Pons (tissue), 1 donor: Measurements from ENCODE around the gene CD37.
"Not testable (repeated sequence)": the region's sequence is repeated elsewhere in the genome, so short reads cannot be mapped to it uniquely, and the experiment has no call there.

Source experiments
- DNase-seq: peaks from one replicate; pipeline ENCODE4 v3.0.0-alpha.2; 2016; ENCODE audit warnings: low spot score

CD37 gene

DNA sequence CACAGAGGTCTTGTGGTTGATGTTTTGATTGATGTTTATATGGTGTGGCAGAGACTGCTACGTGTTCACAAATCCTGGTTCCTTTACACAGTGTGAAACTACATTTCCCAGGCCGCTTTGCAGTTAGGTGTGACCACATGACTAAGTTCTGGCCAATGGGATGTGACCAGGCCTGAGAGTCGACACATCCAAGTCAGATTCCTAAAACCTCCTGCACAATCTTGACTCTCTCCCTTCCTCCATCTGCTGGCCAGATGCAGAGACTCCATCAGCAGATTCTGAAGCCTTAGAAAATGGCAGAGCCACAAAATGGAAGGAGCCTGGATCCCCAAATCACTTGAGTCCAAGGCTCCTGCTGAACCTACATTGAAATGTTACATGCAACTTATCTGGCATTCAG lies 12.6 kb downstream of the CD37 start:
- peak; percentile 36 for DNase-seq

DNA sequence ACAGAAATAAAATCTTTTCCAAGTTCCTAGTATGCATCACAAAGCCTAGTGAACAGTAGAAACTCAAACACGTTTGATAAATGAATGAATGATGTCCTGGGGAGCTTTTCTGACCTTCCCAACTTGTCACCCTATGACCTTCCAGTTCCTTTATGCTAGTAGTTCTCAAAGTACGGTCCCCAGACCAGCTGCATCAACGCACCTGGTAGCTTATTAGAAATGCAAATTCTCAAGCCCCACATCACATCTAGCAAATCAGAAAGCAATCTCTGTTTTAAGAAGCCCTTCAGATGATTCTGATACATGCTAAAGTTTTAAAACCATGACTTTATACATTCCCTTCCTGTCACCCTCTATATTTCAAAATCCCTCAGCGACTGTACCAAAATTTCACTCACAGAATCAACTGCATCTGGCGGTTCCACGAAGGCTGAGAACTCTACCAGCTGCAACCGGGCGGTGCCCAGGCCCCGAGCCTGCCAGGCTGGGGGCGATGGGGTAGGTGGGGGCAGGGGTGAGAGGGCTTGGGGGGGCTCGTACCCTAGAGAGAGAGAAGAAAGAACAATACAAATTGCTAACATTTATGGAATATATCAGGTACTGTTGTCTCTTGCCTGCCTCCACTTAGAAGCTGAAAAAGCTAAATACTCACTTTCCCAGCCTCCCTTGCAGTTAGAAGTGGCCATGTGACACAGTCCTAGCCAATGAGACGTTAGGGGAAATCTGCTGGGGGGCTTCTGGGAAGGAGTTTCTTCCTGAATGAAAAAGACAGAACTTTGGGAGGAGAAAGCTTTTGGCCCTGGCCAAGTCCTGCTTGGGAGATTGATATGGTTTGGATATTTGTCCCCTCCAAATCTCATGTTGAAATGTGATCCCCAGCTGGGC lies 13.3 kb downstream of the CD37 start:
- DNase-seq = no peak

DNA sequence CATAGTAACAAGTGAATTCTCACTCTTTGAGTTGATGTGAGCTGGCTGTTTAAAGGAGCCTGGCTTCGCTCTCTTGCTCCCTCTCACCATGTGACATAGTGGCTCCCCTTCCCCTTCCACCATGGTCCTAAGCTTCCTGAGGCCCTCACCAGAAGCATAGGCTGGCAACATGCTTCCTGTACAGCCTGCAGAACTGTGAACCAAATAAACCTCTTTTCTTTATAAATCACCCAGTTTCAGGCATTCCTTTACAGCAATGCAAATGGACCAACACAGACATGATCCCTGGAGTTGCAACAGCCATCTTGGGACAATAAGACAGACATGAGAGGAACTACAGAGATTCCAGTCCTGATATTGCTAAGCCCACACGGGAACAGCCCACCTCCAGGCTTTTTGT lies 14.4 kb downstream of the CD37 start:
- no peak for DNase-seq

DNA sequence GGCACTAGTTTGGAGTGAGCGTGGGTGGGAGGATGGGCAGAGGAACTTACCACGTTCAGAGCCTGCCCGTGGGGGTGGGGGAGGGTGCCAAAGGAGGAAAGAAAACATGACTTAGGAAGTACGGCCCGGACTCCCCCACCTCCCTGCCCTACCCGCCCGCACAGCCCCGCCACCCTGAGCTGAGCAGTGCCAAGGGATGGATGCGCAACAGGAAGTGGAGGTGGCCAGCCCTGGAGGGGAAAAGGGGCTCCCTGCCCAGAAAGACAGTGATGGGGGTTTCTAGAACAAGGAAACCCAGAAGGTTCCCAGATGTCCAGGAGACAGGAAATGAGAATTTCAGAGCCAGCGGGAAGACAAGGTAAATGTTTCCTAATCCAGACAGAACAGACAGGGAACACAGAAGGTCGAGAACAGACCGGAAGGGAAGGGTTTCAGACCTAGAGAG lies 20.7 kb downstream of the CD37 start:
- no peak for DNase-seq

DNA sequence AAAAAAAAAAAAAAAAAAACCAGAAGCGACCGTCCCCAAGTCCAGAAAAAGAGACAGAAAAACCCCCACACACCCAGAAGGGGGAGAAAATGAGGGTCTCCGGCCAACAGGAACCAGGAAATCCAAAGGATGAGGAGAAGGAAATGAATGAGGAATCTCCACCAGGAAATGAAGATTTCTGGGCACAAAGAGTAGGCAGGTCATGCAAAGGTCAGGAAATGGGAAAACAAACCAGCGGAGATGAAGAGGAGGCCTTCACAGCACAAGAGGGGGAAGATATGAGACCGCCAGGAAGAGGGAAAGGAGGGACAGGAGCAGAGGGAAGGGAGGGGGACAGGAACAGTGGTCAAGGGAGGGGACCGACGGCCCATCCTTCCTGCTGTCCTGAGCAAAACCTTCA lies 21.2 kb downstream of the CD37 start:
- no peak for DNase-seq

DNA sequence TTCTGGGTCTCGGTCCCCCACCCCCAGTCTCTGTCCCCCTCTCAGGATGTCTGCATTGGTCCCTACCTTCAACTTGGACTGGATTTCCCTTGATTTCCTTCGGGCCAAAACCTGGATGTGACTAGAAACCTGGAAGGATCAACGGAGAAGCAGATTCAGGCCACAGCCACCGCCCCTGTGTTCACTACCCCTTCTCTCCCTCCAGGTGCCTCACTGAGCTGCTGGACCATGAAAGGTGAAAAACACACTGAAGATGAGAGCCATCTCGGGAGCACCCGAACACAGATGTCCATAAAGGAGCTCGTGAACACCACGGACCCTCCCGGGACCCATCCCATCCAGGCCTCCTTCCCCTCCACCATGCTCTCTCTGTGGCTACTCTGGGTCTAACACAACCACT lies 22.0 kb downstream of the CD37 start:
- DNase-seq = no peak

DNA sequence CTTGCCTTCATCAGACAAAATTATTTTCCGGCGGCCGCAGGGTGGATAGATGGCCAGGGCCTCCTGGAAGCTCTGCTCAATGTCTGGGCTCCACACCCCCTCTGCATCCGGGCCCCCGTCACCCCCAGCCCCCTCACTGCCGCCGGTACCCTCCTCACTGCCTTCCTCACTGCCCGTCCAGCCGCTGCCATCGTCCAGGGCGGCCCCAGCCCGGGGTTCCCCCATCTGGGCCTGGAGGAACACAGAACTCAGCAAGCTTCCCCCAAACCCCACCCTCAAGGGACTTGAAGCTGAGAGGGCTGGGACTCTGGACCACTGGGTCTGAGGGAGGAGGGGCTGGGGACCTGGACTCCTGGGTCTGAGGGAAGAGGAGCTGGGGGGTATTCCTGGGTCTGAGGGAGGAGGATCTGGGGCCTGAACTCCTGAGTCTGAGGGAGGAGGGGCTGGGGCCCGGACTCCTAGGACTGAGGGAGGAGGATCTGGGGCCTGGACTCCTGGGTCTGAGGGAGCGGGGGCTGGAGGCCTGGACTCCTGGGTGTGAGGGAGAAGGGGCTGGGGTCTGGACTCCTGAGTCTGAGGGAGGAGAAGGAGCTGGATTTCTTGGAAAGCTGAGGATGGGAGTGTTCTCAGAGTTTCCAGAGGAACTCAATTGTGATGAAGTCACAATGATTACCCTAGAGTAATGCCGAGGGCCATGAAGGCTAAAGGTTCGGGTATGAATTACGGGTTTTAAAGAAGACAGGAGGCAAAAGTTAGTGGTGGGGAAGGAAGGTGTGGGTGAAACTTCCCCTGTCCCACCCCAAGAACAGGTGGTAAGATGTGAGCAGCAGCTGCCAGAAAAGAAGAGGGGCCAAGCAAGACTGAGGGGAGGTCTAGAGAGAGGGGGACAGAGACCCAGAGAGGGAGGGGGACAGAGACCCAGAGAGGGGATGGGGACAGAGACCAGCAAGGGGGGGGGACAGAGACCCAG lies 24.9 kb downstream of the CD37 start:
- DNase-seq = no peak

DNA sequence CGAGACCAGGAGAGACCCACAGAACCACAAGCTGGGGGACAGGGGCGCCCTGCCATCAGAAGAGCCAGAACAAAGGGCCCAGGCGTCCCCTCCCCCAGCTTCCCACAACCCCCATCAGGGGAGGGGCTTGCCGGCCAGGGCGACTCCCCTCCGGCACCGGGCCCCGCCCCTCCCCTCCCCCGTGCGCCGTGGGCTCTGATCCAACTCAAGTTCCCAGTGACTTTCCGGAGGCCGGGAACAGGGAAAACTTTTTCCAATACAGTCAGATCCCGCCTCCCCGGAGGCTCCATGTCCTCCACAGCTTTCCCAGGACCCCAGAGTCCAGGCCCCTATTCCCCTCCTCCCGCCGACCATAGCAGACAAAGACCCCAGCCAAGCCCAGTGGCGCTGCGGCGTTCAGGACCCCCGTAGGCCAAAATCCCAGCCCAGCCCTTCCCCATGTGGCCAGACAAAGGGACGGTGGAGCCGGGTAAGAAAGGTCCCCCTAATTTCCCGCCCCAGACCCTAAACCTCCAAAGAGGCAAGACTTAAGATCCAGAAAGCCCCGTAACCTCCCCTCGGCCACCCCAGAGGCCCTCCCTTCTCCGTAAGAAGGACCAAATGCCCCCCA lies 26.3 kb downstream of the CD37 start:
- no peak for DNase-seq

DNA sequence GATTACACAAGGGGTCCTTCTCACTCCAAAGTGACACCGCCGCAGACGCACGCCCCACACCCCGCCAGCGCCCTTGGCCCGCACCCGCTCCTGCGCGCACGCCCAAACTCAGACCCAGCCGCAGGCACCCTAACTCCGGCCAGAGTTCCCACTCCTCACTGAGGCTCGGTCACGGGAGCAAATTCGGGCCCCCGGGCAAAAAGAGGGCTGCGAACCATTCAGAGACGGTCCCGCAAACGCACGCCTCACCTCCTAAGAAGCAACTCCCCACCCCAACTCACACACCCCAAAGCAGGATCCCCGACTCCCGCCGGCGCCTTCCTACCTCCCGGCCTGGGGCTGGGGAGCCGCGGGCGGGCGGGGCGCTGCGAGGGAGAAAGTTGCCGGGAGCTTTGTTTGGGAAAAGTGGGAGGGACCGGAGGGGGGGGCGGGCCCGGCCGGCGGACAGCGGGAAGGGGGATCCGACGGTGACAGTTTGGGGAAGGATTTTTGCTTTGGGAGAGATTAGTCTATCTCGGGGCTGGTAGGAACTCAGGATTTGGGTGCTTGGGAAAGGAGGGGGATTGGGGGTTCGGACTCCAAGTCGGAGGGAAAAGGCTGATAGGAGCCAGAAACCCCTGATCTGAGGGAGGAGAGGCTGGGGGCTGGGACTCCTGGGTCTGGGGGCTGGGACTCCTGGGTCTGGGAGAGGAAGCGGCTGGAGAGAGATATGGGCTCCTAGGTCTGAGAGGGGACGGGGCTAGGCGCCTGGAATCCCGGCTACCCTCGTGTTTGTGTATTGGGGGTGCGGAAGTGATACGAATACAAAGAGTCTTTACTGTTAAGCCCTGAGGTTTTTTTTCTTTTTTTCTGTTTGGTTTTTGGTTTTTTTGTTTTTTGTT lies 27.1 kb downstream of the CD37 start, which contains the start of gene TEAD2:
TEAD2 (minus strand) TSS at position 369 of the 881 bp plus-strand sequence. CDS start 2,341 bp downstream, outside the sequence.
- no peak for DNase-seq

DNA sequence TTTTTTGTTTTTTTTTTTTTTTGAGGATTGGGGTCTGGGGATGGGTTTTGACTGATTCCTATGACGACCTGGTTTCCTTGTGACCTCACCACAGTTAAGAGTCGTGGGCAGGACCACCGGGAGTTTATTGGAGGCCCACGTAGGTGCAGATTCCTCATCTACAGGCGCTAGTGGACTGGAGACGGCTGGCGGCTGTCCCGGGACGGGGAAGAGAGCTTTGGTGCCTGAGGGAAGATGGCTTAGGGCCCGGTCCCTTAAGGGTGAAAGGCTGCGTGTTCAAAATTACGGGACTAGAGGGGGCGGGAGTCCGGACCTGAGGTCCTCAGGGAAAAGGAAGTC lies 27.7 kb downstream of the CD37 start:
- no peak for DNase-seq

DNA sequence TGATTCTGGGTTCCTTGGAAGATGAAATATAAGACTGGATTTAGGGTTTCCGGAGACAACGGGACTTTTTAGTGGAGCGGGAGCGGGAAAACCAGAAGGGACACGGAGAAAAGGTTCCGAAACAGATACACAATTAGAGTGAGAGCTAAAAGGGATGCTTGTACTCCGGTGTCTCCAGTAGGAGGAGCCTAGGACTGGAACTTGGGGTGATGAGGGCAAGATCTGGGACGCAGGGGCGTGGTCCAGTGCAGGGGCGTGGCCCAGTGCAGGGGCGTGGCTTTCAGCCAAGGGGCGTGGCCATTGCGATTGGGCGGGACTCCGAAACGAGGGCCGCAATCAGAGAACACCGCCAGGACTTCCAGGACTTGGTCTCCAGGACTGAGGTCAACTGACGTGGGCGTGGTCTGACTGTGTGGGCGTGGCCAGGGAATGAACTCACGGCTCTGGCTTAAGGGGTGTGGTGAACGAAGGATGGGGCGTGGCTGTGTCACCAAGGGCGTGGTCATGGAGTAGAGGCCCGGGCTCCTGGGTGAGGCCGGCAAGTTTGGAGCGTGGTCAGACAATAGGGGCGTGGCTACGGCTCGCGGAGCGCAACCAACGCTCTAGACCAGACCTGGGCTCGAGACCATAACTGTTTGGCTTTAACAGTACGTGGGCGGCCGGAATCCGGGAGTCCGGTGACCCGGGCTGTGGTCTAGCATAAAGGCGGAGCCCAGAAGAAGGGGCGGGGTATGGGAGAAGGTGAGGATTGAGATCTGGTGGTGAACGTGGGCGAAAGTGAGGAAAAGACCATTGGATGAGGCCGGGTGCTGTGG lies 28.3 kb downstream of the CD37 start, which contains the start of gene DKKL1:
DKKL1 (plus strand) TSS at position 610 of the 815 bp plus-strand sequence; CDS start at position 732, 122 bp downstream.
- peak; percentile 63 for DNase-seq

DNA sequence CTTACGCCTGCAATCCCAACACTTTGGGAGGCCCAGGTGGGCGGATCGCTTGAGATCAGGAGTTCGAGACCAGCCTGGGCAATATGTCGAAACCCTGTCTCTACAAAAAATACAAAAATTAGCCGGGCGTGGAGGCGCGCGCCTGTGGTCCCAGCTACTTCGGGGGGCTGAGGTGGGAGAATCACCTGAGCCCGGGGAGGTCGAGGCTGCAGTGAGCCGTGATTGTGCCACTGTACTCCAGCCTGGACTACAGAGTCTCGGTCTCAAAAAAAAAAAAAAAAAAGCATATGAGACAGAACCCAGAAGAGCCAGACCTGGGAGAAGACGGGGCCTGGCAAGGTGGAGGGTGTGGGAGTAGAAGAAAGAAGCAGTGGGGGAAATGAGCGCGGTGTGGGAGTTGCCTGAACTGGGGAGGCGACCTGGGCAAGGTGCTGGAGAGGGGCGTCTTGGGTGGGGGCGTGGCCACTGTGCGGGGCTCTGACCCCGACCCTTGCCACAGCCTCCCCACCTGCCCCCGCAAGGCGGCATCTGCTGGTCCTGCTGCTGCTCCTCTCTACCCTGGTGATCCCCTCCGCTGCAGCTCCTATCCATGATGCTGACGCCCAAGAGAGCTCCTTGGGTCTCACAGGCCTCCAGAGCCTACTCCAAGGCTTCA lies 29.0 kb downstream of the CD37 start:
- no peak for DNase-seq

DNA sequence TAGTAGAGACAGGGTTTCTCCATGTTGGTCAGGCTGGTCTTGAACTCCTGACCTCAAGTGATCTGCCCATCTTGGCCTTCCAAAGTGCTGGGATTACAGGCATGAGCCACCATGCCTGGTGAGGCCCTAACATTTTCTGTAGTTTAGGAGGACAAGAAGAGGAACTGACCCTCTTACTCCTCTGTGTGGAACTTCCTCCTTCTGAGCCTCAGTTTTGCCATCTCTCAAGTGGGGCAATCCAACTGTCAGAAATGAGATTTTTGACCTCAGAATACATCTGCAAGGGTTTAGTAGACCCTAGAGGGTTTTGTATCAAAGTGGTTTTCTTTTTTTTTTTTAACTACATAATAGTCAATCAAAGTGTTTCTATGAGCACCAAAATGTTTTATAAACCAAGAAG lies 30.9 kb downstream of the CD37 start:
- DNase-seq = no peak

DNA sequence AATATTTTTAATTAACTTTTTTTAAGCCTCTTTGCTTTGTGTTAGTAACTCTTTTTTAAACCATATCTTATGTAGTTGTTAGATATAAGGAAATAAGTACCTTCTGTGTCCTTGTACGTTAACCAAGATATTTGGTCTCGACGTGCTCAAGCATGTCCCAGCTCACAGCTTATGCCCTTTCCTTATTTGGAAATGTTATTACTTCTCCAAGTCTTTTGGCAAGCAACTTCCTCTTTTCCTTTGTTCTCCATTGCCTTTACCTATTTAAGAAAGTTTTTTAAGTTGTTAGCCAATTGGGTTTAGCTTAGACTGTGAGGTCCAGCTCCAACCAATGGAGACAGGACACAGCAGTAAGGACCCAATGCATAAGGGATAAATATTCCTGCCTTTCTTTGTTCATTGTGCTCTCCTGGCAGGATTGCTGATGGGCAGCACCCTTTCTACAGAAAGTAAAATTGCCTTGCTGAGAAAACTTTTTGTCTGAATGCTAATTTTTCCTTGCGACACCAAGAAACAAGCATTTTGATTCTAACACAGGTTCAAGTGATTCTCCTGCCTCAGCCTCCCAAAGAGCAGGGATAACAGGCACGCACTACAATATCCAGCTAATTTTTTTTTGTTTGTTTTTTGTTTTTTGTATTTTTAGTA lies 33.6 kb downstream of the CD37 start:
- no peak for DNase-seq

DNA sequence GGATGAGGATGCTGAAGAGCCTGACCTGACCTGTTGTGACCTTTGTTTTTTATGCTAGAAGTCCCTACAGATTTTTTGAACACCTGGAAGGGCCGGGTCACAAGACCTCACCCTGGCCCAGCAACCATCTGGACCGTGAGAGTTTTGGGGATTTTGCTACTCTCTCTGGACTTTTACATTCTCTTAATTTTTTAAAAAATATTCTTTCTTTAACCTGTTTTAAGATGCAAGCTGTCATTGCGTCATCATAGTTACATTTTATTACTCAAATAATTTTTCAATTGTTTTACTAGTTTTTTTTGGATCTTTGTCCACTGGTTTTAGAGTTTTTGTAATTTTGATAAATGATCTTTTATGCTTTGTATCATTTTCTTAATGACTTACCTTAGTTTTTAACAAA lies 36.0 kb downstream of the CD37 start:
- DNase-seq = no peak

DNA sequence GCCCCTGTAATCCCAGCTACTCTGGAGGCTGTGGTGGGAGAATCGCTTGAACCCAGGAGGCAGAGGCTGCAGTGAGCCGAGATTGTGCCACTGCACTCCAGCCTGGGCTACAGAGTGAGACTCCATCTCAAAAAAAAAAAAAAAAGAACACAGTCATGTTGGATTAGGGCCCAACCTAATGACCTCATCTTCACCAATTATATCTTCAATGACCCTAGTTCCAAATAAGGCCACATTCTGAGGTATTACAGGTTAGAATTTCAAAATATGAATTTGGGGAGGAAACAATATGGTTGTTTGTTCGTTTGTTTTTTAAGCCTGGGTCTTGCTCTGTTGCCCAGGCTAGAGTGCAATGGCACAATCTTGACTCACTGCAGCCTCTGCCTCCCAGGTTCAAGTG lies 38.0 kb downstream of the CD37 start:
- not testable (repeated sequence) for DNase-seq

DNA sequence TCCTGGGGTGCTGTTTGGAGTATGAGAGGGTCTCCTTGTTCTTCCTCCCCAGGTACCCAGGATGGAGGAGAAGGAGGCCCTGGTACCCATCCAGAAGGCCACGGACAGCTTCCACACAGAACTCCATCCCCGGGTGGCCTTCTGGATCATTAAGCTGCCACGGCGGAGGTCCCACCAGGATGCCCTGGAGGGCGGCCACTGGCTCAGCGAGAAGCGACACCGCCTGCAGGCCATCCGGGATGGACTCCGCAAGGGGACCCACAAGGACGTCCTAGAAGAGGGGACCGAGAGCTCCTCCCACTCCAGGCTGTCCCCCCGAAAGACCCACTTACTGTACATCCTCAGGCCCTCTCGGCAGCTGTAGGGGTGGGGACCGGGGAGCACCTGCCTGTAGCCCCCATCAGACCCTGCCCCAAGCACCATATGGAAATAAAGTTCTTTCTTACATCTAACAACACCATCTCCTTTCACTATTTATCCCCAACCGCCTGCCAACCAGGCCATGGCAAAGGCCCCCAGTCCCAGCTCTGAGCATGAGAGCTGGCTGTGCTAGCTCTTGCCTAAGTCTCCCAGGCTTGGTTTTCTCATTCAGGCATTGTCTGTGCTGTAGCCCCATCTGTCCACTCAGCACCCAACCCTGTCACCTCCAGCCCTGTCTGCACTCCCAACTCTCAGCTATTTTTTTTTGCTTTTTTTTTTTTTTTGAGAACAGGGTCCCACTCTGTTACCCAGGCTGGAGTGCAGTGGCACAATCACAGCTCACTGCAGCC lies 39.6 kb downstream of the CD37 start:
- DNase-seq = no peak

DNA sequence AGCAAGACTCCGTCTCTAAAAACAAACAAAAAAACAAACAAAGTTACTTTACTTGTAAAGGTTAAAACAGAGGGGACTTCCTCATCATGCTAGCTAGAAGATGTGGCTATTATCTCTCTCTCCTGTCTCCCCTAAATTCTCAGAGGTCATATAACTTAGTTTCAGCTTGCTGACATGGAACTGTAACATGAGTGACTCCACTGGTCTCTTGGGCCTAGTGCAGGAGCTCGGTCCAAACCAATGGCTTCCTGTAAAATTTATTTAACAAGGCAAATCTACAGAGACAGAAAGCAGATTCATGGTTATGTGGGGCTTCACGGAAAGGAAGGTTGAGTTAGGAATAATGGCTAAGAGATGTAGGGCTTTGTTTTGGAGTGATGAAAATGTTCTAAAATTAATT lies 43.3 kb downstream of the CD37 start:
- DNase-seq = no peak

DNA sequence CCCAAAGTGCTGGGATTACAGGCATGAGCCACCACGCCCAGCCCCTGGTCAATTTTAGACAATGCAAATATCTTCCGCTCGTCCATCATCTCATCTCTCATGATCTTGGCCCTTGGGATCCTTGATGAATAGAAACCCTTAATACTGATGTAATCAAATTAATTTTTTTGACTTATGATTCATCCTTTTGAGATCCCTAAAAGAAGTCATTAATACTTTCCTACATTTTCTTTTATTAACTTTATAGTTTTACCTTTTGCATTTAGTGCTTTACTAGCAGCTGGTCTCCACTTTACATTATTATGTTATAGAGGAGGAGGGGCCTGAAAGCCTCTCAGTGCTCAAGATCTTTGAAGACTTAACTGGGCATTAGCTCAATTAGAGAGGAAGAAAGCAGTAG lies 45.2 kb downstream of the CD37 start:
- DNase-seq = no peak
